GM21529 (cell line): ENCODE measurements around the gene XYLT1.

ENCODE experiments used
- ATAC-seq: cut with Tn5 transposase; IDR thresholded peaks from one replicate; pipeline ENCODE4 v1.9.1; 2021; ENCODE audit not compliant: unreplicated experiment

The XYLT1 gene

DNA sequence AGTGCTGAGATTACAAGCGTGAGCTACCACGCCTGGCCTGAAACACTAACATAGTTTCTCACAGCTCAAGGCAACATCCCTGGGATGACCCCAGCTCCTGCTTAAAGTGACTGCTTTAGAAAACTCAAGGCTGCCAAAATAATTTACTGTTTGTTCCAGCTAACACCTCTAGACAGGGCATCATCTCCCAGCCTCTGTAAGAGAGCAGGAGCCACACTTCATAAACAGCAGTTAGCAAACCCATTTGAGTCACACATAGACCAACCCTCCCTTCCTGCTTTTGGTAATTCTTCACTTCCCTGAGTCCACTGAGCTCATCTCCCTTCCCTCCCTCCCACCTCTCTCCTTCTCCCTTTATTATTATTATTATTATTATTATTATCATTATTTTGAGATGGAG is 201.3 kb downstream of the XYLT1 start:
- no peak for ATAC-seq

DNA sequence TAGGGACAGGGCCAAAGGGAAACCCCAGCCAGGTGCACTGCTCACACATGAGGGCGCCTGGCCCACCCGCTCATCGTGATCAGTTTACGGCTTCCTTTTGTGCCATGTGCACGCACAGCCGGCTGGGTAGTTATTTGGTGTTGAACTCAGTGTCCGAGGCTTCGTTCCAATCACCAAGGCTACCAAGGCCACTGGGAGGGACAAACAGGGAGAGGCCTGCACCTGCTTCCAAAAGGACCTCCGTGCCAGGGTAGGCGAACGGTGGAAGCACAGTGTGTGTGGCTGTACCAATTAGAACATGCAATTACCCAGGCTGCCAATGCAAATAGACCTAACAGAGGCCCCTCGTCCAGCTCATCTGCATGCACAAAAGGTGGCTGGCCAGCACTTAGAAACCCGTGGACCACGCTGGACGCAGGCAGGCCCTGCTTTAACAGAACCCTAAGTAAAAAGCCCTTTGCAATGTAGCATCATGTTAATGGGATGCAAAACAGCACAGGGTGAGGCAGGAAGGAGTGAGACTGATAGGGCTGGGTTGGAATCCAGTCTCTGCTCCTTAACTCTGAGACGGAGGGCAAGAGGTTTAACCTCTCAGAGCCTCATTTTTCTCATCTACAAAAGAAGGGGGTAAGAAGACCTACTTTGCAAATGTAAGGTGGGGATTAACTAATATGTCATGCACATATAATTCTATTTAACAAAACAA is 204.0 kb downstream of the XYLT1 start:
- ATAC-seq: no peak

- ATAC-seq: no peak
Measured at GRCh38 chr16:17265154-17265553, 205.6 kb downstream of the XYLT1 start.

DNA sequence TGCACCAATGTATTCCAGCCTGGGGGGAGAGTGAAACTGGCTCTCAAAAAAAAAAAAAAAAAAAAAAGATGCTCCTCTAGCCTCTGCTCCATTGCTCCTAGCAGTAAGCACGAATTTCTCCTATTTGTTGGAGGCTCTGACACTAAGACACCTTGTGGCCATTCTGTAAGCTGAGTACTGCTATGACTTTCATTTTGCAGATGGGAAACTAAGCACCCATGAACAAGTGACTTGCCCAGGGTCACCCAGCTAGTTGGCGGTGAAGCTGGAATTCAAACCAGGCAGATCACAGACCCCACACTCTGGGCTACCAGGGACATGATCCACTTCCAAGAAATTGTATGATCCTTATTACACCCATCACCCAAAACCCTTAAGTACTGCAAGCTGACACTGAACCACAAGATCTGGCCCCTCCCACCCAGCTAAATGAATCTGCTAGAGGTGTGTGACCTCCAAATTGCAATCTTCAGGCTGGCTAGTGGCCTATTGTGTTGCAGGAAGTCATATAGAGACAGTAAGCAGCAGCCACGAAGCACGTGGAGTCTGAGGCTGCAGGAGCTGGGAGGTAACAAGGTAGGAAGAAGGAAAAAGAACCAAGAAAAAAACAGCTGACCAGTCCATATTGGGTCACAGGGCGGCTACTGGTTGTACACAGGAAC is 209.4 kb downstream of the XYLT1 start:
- ATAC-seq: peak; percentile 41

GRCh38 chr16:17260276-17260849 is 210.4 kb downstream of the XYLT1 start:
- ATAC-seq: no peak

DNA sequence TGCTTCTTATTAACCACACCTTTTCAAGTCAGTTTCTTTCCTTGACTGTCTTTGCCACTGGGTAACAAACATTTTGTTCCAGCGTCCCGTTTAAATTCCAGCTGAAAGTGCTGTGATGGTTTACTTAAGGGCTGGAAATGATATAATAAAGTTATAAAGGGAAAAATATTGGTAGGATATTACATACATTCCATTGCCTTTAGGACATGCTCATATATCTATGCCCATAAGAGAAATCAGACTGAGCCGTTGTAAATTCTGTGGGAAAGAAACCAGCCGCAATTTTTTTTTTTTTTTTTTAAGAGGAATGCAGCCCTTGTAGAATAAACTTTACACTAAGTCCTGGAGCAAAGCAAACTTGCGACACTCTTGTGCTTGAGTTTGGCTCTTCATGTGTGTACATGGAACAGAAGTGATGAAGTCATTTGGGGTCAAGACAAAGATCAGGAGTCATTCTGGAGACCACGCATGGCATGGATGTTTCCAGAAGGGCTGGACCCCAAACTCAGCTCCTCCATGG is 210.9 kb downstream of the XYLT1 start:
- no peak for ATAC-seq

- ATAC-seq: peak; percentile 82
Measured at GRCh38 chr16:17258848-17259713, 211.7 kb downstream of the XYLT1 start.

DNA sequence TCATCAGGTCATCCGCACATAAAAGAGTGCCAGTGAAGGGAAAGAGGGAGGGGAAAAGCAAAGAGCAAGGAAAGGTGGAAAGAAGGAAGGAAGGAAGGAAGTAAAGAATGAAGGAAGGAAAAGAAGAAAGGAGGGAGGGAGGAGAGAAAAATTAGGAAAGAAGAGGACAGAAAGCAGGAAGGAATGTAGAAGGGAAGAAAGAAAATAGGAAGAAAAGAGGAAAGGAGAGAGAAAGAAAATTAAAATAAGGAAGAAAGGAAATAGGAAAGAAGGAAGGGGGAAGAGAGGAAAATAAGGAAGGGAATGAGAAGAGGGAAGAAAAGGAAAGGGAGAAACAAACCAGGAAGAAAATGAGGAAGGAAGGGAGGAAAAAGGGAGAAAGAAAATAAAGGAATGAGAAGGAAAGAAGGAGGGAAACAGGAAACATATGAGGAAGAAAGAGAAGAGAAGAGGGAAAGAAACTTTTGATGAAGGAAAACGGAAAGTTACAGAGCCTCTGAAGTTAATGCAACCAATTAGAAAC is 212.6 kb downstream of the XYLT1 start:
- no peak for ATAC-seq

- no peak for ATAC-seq
Measured at GRCh38 chr16:17257426-17258023, 213.2 kb downstream of the XYLT1 start.

GRCh38 chr16:17252701-17253100 is 218.1 kb downstream of the XYLT1 start:
- ATAC-seq: no peak

DNA sequence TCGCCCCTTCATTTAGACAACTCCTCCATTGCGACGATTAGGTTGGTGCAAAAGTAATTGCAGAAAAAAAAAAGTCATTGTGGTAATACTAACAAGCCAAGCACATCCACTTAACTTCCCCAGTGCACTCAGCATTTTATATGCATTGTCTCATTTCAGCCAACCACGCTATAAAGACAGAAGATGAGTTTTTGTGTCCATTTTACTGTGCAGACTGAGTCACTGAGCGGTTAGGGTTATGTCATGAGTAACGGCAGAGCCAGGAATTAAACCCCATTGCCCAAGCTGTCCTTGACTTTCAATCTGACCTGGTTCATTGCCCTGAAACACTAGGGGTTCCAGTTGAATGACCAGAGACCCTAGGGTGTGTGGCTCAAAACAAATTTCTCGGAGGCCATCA is 218.7 kb downstream of the XYLT1 start:
- ATAC-seq: no peak

DNA sequence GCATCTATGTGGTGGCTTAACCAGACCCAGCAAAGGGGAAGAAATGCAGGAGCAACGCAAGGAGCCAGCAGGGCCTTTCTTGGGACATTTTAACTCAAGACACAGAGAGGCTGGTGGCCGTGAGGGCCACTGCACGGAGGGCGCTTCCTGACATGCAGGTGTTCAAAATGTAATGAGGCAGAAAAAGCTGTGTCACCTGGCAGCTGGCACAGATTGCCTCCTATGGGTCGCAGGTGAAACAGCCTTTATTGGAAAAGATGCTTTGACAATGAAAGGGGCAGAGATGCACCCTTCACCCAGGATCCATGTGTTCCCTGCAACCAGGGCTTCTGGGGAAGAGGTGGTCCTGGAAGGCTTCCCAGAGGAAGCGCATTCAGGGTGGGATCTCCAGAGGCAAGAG is 219.3 kb downstream of the XYLT1 start:
- ATAC-seq: no peak

- ATAC-seq: no peak
Measured at GRCh38 chr16:17246974-17247732, 223.6 kb downstream of the XYLT1 start.

DNA sequence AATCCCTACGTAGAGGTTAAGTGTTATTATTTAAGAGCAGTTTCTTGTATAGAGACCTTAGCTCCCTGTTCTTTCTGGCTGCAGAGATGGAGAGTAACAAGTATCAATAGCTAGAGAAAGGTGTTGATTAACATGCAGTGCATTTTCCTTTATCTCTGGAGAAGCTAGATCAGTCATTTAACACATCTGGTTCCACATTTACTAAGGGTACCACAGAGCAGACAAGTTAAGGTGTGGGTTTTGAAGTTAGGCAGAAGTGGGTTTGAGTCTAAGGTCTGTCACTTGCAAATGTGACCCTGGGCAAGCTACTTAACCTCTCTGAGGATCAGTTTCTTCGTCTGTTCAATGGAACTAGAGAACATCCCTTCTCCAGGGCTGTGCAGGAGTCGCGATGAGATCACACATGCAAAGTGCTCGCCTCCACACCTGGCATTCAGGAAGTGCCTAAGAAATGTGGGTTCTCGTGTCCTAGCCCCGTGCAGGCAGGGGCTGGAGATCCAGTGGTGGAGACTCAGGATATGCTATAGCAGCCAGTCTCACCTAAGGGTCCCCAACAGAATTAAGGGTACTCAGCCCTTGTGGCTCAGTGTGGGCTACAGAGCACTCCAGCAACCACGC is 224.4 kb downstream of the XYLT1 start:
- ATAC-seq: no peak

GRCh38 chr16:17245776-17246175 is 225.0 kb downstream of the XYLT1 start:
- no peak for ATAC-seq

DNA sequence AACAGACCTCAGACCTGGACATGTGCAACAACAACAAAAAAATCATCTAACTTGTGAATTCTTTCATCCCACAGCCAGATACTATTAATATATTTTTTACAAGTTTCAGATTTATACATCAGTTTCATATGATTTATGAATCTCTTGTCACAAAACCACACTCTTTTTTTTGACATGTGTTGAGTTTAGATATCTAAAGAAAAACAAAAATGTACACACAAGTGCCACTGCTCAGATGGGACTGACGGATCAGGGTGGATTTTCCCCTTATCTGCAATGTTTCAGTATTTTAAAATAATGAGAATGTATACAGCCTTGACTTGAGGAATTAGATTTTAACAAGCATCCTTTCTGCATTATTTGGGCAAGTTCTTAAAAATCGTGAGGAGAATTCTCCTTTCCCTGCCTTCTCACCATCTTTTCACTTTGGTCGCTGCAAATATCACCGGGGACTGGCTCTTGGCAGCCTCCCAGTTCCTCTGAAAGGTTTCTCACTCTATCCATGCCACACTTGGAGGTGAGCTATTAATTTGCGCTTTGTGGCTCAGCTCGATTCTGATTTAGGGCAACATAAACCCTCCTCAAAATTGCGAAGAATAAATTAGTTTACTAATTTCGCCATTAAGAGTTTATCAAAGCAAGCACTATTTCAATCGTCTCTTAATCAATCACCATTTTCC is 225.7 kb downstream of the XYLT1 start:
- no peak for ATAC-seq

DNA sequence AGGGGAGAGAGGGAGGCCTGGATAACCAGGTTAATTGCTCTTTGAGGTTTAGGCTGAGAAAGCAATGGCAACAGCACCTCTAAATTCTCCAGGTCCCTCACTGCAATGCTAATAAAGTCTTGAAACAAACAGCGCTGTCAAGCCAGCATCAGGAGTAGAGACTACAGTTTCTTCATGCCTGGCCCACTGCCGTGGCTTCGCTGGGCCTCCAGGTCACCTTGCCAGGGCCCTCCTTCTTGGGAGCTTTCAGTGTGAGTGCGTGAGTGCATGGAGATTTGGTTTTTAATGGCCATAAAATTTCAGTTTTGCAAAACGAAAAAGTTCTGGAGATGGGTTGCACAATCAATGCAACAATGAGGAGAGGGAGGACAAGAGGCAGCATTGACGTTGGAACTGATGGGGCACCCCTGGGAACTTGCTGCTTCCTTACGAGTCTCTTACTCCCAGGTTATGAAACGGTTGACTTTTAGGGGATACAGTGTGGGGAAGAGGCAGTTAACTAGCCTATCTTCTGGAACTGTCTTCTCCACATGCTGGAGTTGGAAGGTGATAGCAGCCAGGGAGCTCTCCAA is 229.4 kb downstream of the XYLT1 start:
- no peak for ATAC-seq

GRCh38 chr16:17238285-17239028 is 232.3 kb downstream of the XYLT1 start:
- no peak for ATAC-seq
